Stimulated activated CD4-positive, alpha-beta T cell treated with anti-CD3 and anti-CD28 coated beads, Interleukin-15, amount 100 ng/mL, for 48 hours (primary cell): ENCODE results near the gene SLC30A3.

Source experiments
- DNase-seq, 2 donors: peaks; one replicate each; pipeline ENCODE4 v3.0.0-alpha.2; 2020; ENCODE audit warnings: low read depth in 2 of 2

Gene SLC30A3

GRCh38 chr2:27205206-27205605 is 57.6 kb downstream of the SLC30A3 start:
- no peak for DNase-seq

DNA sequence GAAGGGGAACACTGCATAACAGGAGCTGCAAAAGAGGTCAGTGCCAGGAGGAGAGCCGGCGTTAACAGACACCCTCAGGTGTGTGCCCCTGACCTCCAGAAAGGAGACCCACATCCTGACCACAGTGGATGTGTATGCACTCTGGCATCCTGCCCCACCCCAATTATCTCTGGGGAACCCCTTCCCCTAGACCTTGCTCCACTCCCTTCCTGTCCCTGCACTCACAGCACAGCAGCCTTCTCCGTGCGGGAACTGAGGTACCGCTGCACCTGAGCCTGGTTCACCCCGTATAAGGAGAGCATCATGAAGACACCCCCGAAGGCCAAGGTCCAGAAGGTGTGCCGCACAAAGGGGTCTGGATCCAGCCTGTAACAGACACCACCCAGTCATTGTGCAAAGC is 58.3 kb downstream of the SLC30A3 start:
- DNase-seq = no peak

- DNase-seq = no peak
Observed at GRCh38 chr2:27203741-27204140, 59.1 kb downstream of the SLC30A3 start.
